Measurements from ENCODE around the gene CARD10.

The CARD10 gene

GRCh38 chr22:37491106-37491505, 28.1 kb downstream of the CARD10 start:
- peaks cover 0 to 30% (median 13%) of the 10 kb centered on the region in 5 donors for H3K36me3 ChIP-seq (ENCODE audit: control insufficient read depth in 5 of 5, insufficient read depth in 5 of 5, low read length in 5 of 5)
- H3K27me3 ChIP-seq (ENCODE audit: control insufficient read depth in 5 of 5, insufficient read depth in 4 of 5, low read length in 5 of 5), result peaks cover 0 to 14% (median 5%) of the 10 kb centered on the region in 5 donors
- H3K4me1 ChIP-seq (ENCODE audit: control insufficient read depth in 5 of 5, insufficient read depth in 5 of 5, low read length in 5 of 5), result peaks cover 0 to 17% (median 12%) of the 10 kb centered on the region in 5 donors
- no peak overlapping the region for H3K27ac ChIP-seq (ENCODE audit: low read depth, low read length)
- no peak overlapping the region for H3K9ac ChIP-seq (ENCODE audit: low read length in 5 of 5)
- no peaks in the 10 kb centered on the region for H3K9me3 ChIP-seq (ENCODE audit: control insufficient read depth in 5 of 5, low read length in 5 of 5)
- no peak overlapping the region for H3K4me3 ChIP-seq (ENCODE audit: low read depth in 1 of 5, low read length in 5 of 5)

GRCh38 chr22:37489983-37490382, 29.2 kb downstream of the CARD10 start:
- Histone ChIP-seq H3K36me3 (ENCODE audit: control insufficient read depth in 5 of 5, insufficient read depth in 5 of 5, low read length in 5 of 5) (peaks cover 0 to 25% (median 5%) of the 10 kb centered on the region in 5 donors), H3K27ac (ENCODE audit: low read depth, low read length) (no peak overlapping the region), H3K27me3 (ENCODE audit: control insufficient read depth in 5 of 5, insufficient read depth in 4 of 5, low read length in 5 of 5) (peaks cover 0 to 21% (median 9%) of the 10 kb centered on the region in 5 donors), H3K9me3 (ENCODE audit: control insufficient read depth in 5 of 5, low read length in 5 of 5) (no peaks in the 10 kb centered on the region), H3K4me3 (ENCODE audit: low read depth in 1 of 5, low read length in 5 of 5) (no peak overlapping the region), H3K9ac (ENCODE audit: low read length in 5 of 5) (no peak overlapping the region), H3K4me1 (ENCODE audit: control insufficient read depth in 5 of 5, insufficient read depth in 5 of 5, low read length in 5 of 5) (peaks cover 0 to 28% (median 15%) of the 10 kb centered on the region in 5 donors)

- H3K27me3 ChIP-seq (ENCODE audit: control insufficient read depth in 5 of 5, insufficient read depth in 4 of 5, low read length in 5 of 5), result peaks cover 0 to 29% (median 13%) of the 10 kb centered on the region in 5 donors
- H3K36me3 ChIP-seq (ENCODE audit: control insufficient read depth in 5 of 5, insufficient read depth in 5 of 5, low read length in 5 of 5), result peaks cover 0 to 21% (median 5%) of the 10 kb centered on the region in 5 donors
- H3K9me3 ChIP-seq (ENCODE audit: control insufficient read depth in 5 of 5, low read length in 5 of 5), result no peaks in the 10 kb centered on the region
- no peak overlapping the region for H3K27ac ChIP-seq (ENCODE audit: low read depth, low read length)
- H3K9ac ChIP-seq (ENCODE audit: low read length in 5 of 5), result no peak overlapping the region
- H3K4me3 ChIP-seq (ENCODE audit: low read depth in 1 of 5, low read length in 5 of 5), result no peak overlapping the region
- H3K4me1 ChIP-seq (ENCODE audit: control insufficient read depth in 5 of 5, insufficient read depth in 5 of 5, low read length in 5 of 5), result peaks cover 0 to 43% (median 29%) of the 10 kb centered on the region in 5 donors
Observed at GRCh38 chr22:37488337-37489135, 30.7 kb downstream of the CARD10 start.

- H3K9me3 ChIP-seq (ENCODE audit: control insufficient read depth in 5 of 5, low read length in 5 of 5), result no peaks in the 10 kb centered on the region
Observed at GRCh38 chr22:37487571-37487970, 31.6 kb downstream of the CARD10 start.

GRCh38 chr22:37487129-37487528, 32.1 kb downstream of the CARD10 start:
- Histone ChIP-seq H3K27me3 (ENCODE audit: control insufficient read depth in 5 of 5, insufficient read depth in 4 of 5, low read length in 5 of 5) (peaks cover 0 to 40% (median 16%) of the 10 kb centered on the region in 5 donors), H3K4me1 (ENCODE audit: control insufficient read depth in 5 of 5, insufficient read depth in 5 of 5, low read length in 5 of 5) (peaks cover 0 to 52% (median 36%) of the 10 kb centered on the region in 5 donors), H3K36me3 (ENCODE audit: control insufficient read depth in 5 of 5, insufficient read depth in 5 of 5, low read length in 5 of 5) (peaks cover 0 to 19% (median 5%) of the 10 kb centered on the region in 5 donors), H3K9ac (ENCODE audit: low read length in 5 of 5) (no peak overlapping the region), H3K27ac (ENCODE audit: low read depth, low read length) (no peak overlapping the region), H3K4me3 (ENCODE audit: low read depth in 1 of 5, low read length in 5 of 5) (no peak overlapping the region), H3K9me3 (ENCODE audit: control insufficient read depth in 5 of 5, low read length in 5 of 5) (no peaks in the 10 kb centered on the region)

More at GRCh38 chr22:37487571-37487970, 31.6 kb downstream of the CARD10 start:
- H3K4me1 ChIP-seq (ENCODE audit: control insufficient read depth in 5 of 5, insufficient read depth in 5 of 5, low read length in 5 of 5), result peaks cover 0 to 52% (median 36%) of the 10 kb centered on the region in 5 donors
- no peak overlapping the region for H3K4me3 ChIP-seq (ENCODE audit: low read depth in 1 of 5, low read length in 5 of 5)
- H3K27ac ChIP-seq (ENCODE audit: low read depth, low read length), result no peak overlapping the region
- H3K27me3 ChIP-seq (ENCODE audit: control insufficient read depth in 5 of 5, insufficient read depth in 4 of 5, low read length in 5 of 5), result peaks cover 0 to 35% (median 13%) of the 10 kb centered on the region in 5 donors
- H3K36me3 ChIP-seq (ENCODE audit: control insufficient read depth in 5 of 5, insufficient read depth in 5 of 5, low read length in 5 of 5), result peaks cover 0 to 20% (median 5%) of the 10 kb centered on the region in 5 donors
- H3K9ac ChIP-seq (ENCODE audit: low read length in 5 of 5), result no peak overlapping the region

GRCh38 chr22:37486224-37486845, 32.9 kb downstream of the CARD10 start, which contains the start of gene MFNG:
TSS of gene MFNG (minus strand) at chr22:37486384. CDS start at chr22:37486177, 207 bp downstream.
- peak within 1 kb of the TSS; percentile 70 for H3K27ac ChIP-seq (ENCODE audit: low read depth, low read length)
- H3K27me3 ChIP-seq (ENCODE audit: control insufficient read depth in 5 of 5, insufficient read depth in 4 of 5, low read length in 5 of 5), result peaks cover under 1 to 41% (median 23%) of the 10 kb centered on the region in 5 donors
- peak within 1 kb of the TSS; percentile 40 to 67 (median 63) for H3K4me3 ChIP-seq (ENCODE audit: low read depth in 1 of 5, low read length in 5 of 5)
- peaks cover 0 to 17% (median 5%) of the 10 kb centered on the region in 5 donors for H3K36me3 ChIP-seq (ENCODE audit: control insufficient read depth in 5 of 5, insufficient read depth in 5 of 5, low read length in 5 of 5)
- H3K9ac ChIP-seq (ENCODE audit: low read length in 5 of 5), result peak within 1 kb of the TSS in 3 of 5 donors; percentile 63 to 78 (median 71)
- no peaks in the 10 kb centered on the region for H3K9me3 ChIP-seq (ENCODE audit: control insufficient read depth in 5 of 5, low read length in 5 of 5)
- peaks cover 0 to 52% (median 36%) of the 10 kb centered on the region in 5 donors for H3K4me1 ChIP-seq (ENCODE audit: control insufficient read depth in 5 of 5, insufficient read depth in 5 of 5, low read length in 5 of 5)

- peak overlapping the region in 3 of 5 donors; percentile 63 to 78 (median 71) for H3K9ac ChIP-seq (ENCODE audit: low read length in 5 of 5)
- H3K4me1 ChIP-seq (ENCODE audit: control insufficient read depth in 5 of 5, insufficient read depth in 5 of 5, low read length in 5 of 5), result peaks cover 0 to 52% (median 36%) of the 10 kb centered on the region in 5 donors
- H3K27me3 ChIP-seq (ENCODE audit: control insufficient read depth in 5 of 5, insufficient read depth in 4 of 5, low read length in 5 of 5), result peaks cover 6 to 41% (median 24%) of the 10 kb centered on the region in 5 donors
- H3K9me3 ChIP-seq (ENCODE audit: control insufficient read depth in 5 of 5, low read length in 5 of 5), result no peaks in the 10 kb centered on the region
- peak overlapping the region; percentile 70 for H3K27ac ChIP-seq (ENCODE audit: low read depth, low read length)
- H3K4me3 ChIP-seq (ENCODE audit: low read depth in 1 of 5, low read length in 5 of 5), result peak overlapping the region; percentile 40 to 67 (median 63)
- H3K36me3 ChIP-seq (ENCODE audit: control insufficient read depth in 5 of 5, insufficient read depth in 5 of 5, low read length in 5 of 5), result peaks cover 0 to 12% (median under 1%) of the 10 kb centered on the region in 5 donors
Observed at GRCh38 chr22:37485395-37486223, 33.6 kb downstream of the CARD10 start.

GRCh38 chr22:37484480-37485394, 34.5 kb downstream of the CARD10 start:
- Histone ChIP-seq H3K4me3 (ENCODE audit: low read depth in 1 of 5, low read length in 5 of 5) (peak overlapping the region; percentile 40 to 67 (median 63)), H3K27ac (ENCODE audit: low read depth, low read length) (peak overlapping the region; percentile 70), H3K9me3 (ENCODE audit: control insufficient read depth in 5 of 5, low read length in 5 of 5) (no peaks in the 10 kb centered on the region), H3K36me3 (ENCODE audit: control insufficient read depth in 5 of 5, insufficient read depth in 5 of 5, low read length in 5 of 5) (peaks cover 0 to 8% (median 0%) of the 10 kb centered on the region in 5 donors), H3K9ac (ENCODE audit: low read length in 5 of 5) (peak overlapping the region in 4 of 5 donors; percentile 48 to 78 (median 67)), H3K4me1 (ENCODE audit: control insufficient read depth in 5 of 5, insufficient read depth in 5 of 5, low read length in 5 of 5) (peaks cover 0 to 52% (median 36%) of the 10 kb centered on the region in 5 donors), H3K27me3 (ENCODE audit: control insufficient read depth in 5 of 5, insufficient read depth in 4 of 5, low read length in 5 of 5) (peaks cover 6 to 44% (median 27%) of the 10 kb centered on the region in 5 donors)

Measured in subcutaneous abdominal adipose tissue (tissue), 5 donors.